ENCODE data around the gene CACNA2D2.

CACNA2D2 gene

DNA sequence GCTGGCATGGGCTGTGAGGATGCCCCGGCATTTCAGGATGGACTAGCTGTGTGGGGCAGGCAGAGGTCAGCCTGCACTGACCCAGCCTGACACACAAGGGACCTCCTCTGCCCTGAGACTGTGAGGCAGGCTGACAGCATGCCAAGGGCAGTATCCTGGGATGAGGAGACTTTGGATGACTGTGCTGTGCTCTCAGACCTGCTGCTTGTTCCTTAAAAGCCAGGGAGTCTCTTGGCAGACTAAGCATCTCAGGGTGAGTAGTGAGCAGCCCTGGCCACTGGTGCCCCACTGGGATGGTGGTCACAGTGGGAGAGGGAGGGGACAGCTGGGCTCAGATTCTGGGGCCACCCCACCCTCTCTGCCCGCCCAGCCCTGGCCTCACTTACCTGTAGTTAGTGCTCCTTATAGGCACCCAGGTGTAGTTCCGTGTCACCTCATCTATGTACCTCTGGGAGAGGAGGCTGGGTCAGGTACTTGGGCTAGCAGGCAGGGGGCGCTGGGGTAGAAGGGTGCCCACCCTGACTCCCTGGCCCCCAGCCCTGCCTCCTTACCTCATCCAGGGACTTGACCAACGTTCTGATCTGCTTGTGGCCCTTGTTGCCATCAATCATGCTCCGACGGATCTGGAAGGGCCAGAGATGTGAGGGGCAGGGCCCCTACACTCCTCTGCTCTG, 128.0 kb downstream of the CACNA2D2 start:
- no peak overlapping the region for H3K4me3 ChIP-seq (replicated peaks; ENCODE audit: insufficient read depth, low read length)
- H3K27me3 ChIP-seq (ENCODE audit: insufficient read depth, poor library complexity, severe bottlenecking), result no peaks in the 10 kb centered on the region
- no peak overlapping the region for H3K27ac ChIP-seq (replicated peaks)
- DNase-seq (ENCODE audit: low read depth in 1 of 2, low spot score in 1 of 2), result no peak
- TF ChIP-seq SPI1 (IDR thresholded peaks at IDR 0.05; ENCODE audit: borderline replicate concordance, low read depth), result no peak
- TF ChIP-seq, protein P1, sequence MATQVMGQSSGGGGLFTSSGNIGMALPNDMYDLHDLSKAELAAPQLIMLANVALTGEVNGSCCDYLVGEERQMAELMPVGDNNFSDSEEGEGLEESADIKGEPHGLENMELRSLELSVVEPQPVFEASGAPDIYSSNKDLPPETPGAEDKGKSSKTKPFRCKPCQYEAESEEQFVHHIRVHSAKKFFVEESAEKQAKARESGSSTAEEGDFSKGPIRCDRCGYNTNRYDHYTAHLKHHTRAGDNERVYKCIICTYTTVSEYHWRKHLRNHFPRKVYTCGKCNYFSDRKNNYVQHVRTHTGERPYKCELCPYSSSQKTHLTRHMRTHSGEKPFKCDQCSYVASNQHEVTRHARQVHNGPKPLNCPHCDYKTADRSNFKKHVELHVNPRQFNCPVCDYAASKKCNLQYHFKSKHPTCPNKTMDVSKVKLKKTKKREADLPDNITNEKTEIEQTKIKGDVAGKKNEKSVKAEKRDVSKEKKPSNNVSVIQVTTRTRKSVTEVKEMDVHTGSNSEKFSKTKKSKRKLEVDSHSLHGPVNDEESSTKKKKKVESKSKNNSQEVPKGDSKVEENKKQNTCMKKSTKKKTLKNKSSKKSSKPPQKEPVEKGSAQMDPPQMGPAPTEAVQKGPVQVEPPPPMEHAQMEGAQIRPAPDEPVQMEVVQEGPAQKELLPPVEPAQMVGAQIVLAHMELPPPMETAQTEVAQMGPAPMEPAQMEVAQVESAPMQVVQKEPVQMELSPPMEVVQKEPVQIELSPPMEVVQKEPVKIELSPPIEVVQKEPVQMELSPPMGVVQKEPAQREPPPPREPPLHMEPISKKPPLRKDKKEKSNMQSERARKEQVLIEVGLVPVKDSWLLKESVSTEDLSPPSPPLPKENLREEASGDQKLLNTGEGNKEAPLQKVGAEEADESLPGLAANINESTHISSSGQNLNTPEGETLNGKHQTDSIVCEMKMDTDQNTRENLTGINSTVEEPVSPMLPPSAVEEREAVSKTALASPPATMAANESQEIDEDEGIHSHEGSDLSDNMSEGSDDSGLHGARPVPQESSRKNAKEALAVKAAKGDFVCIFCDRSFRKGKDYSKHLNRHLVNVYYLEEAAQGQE (IDR thresholded peaks at IDR 0.05; ENCODE audit: insufficient replicate concordance, low read depth), result no peak
- no peak for TF ChIP-seq GABPA (IDR thresholded peaks at IDR 0.05; ENCODE audit: low read depth)
- TF ChIP-seq POLR2AphosphoS5 (IDR thresholded peaks at IDR 0.05; ENCODE audit: low read depth), result no peak
- no peak for TF ChIP-seq CTCF (IDR thresholded peaks at IDR 0.05; ENCODE audit: insufficient read depth, low read length)

DNA sequence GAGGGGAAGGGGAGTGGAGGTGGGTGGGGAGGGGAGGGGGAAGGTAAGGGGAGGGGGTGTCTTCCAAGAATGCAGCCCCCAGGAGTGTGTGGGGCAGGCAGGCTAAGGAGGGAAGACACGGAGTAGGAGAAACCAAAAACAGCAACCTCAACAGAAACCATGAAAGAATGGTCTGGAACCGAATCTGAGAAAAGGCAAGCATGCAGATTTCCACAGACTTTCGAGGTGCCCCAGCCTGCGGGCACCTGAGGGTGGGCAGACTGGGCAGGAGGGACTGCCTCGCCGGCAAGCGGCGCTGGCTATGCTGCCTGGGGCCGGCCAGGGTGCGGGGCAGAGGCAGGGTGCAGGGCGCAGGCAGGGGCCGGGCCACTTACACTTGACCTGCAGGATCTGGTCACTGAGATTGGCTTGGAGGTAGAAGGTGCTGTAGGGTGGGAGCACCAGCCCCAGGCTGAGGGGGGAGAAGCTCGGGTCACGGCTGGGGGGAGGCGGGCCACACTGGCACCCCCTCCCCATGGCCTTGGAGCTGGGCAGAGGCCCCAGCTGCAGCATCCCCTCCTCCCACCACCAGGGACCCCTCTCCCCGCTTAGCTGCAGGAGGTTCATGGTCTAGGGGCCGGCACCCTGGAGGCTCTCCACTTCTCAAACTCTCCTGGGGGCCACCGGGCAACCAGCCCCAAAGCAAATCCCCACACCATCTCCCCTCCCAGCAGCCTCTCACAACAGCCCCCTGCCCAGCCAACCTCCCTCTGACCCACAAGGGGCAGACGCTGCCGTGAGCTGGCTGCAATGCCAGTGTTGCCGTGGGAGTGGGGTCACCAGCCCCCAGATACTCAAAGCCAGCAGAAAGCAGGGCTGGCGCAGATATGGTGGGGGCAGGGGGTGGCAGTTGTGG, 128.8 kb downstream of the CACNA2D2 start:
- no peak overlapping the region for H3K4me3 ChIP-seq (replicated peaks; ENCODE audit: insufficient read depth, low read length)
- TF ChIP-seq, protein P1 (IDR thresholded peaks at IDR 0.05; ENCODE audit: insufficient replicate concordance, low read depth), result no peak
- no peak for TF ChIP-seq CTCF (IDR thresholded peaks at IDR 0.05; ENCODE audit: insufficient read depth, low read length)
- TF ChIP-seq SPI1 (IDR thresholded peaks at IDR 0.05; ENCODE audit: borderline replicate concordance, low read depth), result no peak
- TF ChIP-seq GABPA (IDR thresholded peaks at IDR 0.05; ENCODE audit: low read depth), result no peak
- TF ChIP-seq POLR2AphosphoS5 (IDR thresholded peaks at IDR 0.05; ENCODE audit: low read depth), result no peak
- H3K27me3 ChIP-seq (ENCODE audit: insufficient read depth, poor library complexity, severe bottlenecking), result no peaks in the 10 kb centered on the region
- no peak overlapping the region for H3K27ac ChIP-seq (replicated peaks)
- no peak for DNase-seq (ENCODE audit: low read depth in 1 of 2, low spot score in 1 of 2)

GRCh38 chr3:50373146-50374051, 130.0 kb downstream of the CACNA2D2 start:
- TF ChIP-seq POLR2AphosphoS5 (IDR thresholded peaks at IDR 0.05; ENCODE audit: low read depth), result no peak
- TF ChIP-seq GABPA (IDR thresholded peaks at IDR 0.05; ENCODE audit: low read depth), result no peak
- TF ChIP-seq SPI1 (IDR thresholded peaks at IDR 0.05; ENCODE audit: borderline replicate concordance, low read depth), result no peak
- TF ChIP-seq, protein P1 (IDR thresholded peaks at IDR 0.05; ENCODE audit: insufficient replicate concordance, low read depth), result no peak
- no peak for TF ChIP-seq CTCF (IDR thresholded peaks at IDR 0.05; ENCODE audit: insufficient read depth, low read length)
- Histone ChIP-seq H3K27me3 (ENCODE audit: insufficient read depth, poor library complexity, severe bottlenecking) (peaks cover 2% of the 10 kb centered on the region), H3K4me3 (replicated peaks; ENCODE audit: insufficient read depth, low read length) (no peak overlapping the region), H3K27ac (replicated peaks) (no peak overlapping the region)
- no peak for DNase-seq (ENCODE audit: low read depth in 1 of 2, low spot score in 1 of 2)
